PC-3 (cell line): Measurements from ENCODE around the gene EGFLAM. TPM values are rescaled to one million over a fixed set of nuclear protein-coding genes. Genes with fewer than 3 reads are reported as not detected.

Experiments used
- ATAC-seq: fragments of 200-7000 bp; cut with Tn5 transposase; 2 replicates; pipeline ENCODE4 v1.9.1; 2020; ENCODE audit warnings: mild to moderate bottlenecking, moderate library complexity
- BruUV-seq: library from RNA; stranded (reverse); fragments of 400-500 nt; replicated peaks from 2 replicates; lab custom pipeline; 2021; lab: Mats Ljungman, UMichigan
- CTCF ChIA-PET: fragments of 300-600 bp; sonication (Branson Sonifier 250); formaldehyde crosslinking; loops from one replicate; lab custom pipeline; 2022; ENCODE audit warnings: antibody characterized with exemption; lab: Charles Lee
- POLR2A ChIA-PET: fragments of 300-600 bp; sonication (Branson Sonifier 250); formaldehyde crosslinking; loops from one replicate; lab custom pipeline; 2022; ENCODE audit warnings: antibody characterized with exemption; ENCODE audit not compliant: unreplicated experiment; lab: Charles Lee
- DNase-seq: peaks from one replicate; pipeline ENCODE4 v3.0.0-alpha.2; 2015
- H2AFZ ChIP-seq: fragments of 300-600 bp; sonication (generic); 2 replicates; pipeline ENCODE4 v1.6.0; 2016; ENCODE audit warnings: antibody characterized with exemption, low read length
- H3F3A ChIP-seq: fragments of 300-600 bp; sonication (generic); one replicate; pipeline ENCODE4 v1.6.0; 2017; ENCODE audit warnings: antibody characterized with exemption, low read length, control low read depth, mild to moderate bottlenecking; ENCODE audit not compliant: unreplicated experiment
- H3K27ac ChIP-seq: fragments of 300-600 bp; sonication (generic); 2 replicates; pipeline ENCODE4 v1.5.1; 2016; ENCODE audit warnings: mild to moderate bottlenecking, low read length
- H3K27me3 ChIP-seq: fragments of 300-600 bp; sonication (generic); 2 replicates; pipeline ENCODE4 v1.6.1; 2016; ENCODE audit warnings: low read length, mixed read lengths
- H3K36me3 ChIP-seq: fragments of 300-600 bp; sonication (generic); 2 replicates; pipeline ENCODE4 v1.6.1; 2016; ENCODE audit warnings: low read depth, mixed run types, low read length, mixed read lengths
- H3K4me1 ChIP-seq: fragments of 300-600 bp; sonication (generic); 2 replicates; pipeline ENCODE4 v1.5.1; 2016; ENCODE audit warnings: low read length; ENCODE audit not compliant: insufficient read depth
- H3K4me2 ChIP-seq: fragments of 300-600 bp; sonication (generic); 2 replicates; pipeline ENCODE4 v1.6.0; 2016; ENCODE audit warnings: low read length
- H3K4me3 ChIP-seq: fragments of 300-600 bp; sonication (generic); 2 replicates; pipeline ENCODE4 v1.5.1; 2016; ENCODE audit warnings: mild to moderate bottlenecking, low read length, mixed read lengths
- H3K79me2 ChIP-seq: fragments of 300-600 bp; sonication (generic); 2 replicates; pipeline ENCODE4 v1.6.1; 2017; ENCODE audit warnings: low read length, mixed read lengths
- H3K9ac ChIP-seq: fragments of 300-600 bp; sonication (generic); 2 replicates; pipeline ENCODE4 v1.6.0; 2016; ENCODE audit warnings: mild to moderate bottlenecking, low read length
- H3K9me2 ChIP-seq: fragments of 300-600 bp; sonication (generic); replicated peaks from 2 replicates; pipeline ENCODE4 v1.6.1; 2016; ENCODE audit warnings: mixed run types, low read length, mixed read lengths
- H3K9me3 ChIP-seq: fragments of 300-600 bp; sonication (generic); 2 replicates; pipeline ENCODE4 v1.6.1; 2016; ENCODE audit warnings: low read length, mixed read lengths
- H4K20me1 ChIP-seq: fragments of 300-600 bp; sonication (generic); 2 replicates; pipeline ENCODE4 v1.6.1; 2016; ENCODE audit warnings: low read length, mixed read lengths
- EZH2 ChIP-seq: fragments of 300-600 bp; sonication (generic); IDR thresholded peaks from one replicate; pipeline ENCODE4 v1.6.1; 2017; ENCODE audit warnings: antibody characterized with exemption, mild to moderate bottlenecking, low read length; ENCODE audit not compliant: unreplicated experiment
- EZH2phosphoT487 ChIP-seq: fragments of 300-600 bp; sonication (generic); IDR thresholded peaks from 2 replicates; pipeline ENCODE4 v1.6.1; 2018; ENCODE audit warnings: mild to moderate bottlenecking, antibody characterized with exemption, low read length, borderline replicate concordance
- intact Hi-C: fragments of 100-400 bp; cut with micrococcal nuclease; formaldehyde crosslinking; loops from 2 replicates; pipeline ENCODE4 v1.9.0; 2023
- total RNA-seq: library from RNA; depleted of rRNA; stranded (reverse); fragments of >200 nt; gene quantifications from 2 replicates; pipeline ENCODE4 v1.2.3, GENCODE V29; 2014
- TF ChIP-seq, protein P1 (sequence below): fragments of 300-600 bp; sonication (generic); conservative IDR thresholded peaks from 2 replicates; pipeline ENCODE4 v1.5.1; 2017; ENCODE audit warnings: antibody characterized with exemption, low read depth, mild to moderate bottlenecking, low read length

EGFLAM gene
- total RNA-seq, 1 experiment from 2014 or later, result not detected

GRCh38 chr5:38245307-38245706, 13.1 kb upstream of the EGFLAM start:
- no peak for ATAC-seq
- H3K4me1 ChIP-seq, result no peaks in the 10 kb centered on the region
- BruUV-seq, result no TSS peak
- H3K27ac ChIP-seq, result no peak overlapping the region
- TF ChIP-seq EZH2phosphoT487, result no peak
- no peak for TF ChIP-seq EZH2
- TF ChIP-seq, protein P1, sequence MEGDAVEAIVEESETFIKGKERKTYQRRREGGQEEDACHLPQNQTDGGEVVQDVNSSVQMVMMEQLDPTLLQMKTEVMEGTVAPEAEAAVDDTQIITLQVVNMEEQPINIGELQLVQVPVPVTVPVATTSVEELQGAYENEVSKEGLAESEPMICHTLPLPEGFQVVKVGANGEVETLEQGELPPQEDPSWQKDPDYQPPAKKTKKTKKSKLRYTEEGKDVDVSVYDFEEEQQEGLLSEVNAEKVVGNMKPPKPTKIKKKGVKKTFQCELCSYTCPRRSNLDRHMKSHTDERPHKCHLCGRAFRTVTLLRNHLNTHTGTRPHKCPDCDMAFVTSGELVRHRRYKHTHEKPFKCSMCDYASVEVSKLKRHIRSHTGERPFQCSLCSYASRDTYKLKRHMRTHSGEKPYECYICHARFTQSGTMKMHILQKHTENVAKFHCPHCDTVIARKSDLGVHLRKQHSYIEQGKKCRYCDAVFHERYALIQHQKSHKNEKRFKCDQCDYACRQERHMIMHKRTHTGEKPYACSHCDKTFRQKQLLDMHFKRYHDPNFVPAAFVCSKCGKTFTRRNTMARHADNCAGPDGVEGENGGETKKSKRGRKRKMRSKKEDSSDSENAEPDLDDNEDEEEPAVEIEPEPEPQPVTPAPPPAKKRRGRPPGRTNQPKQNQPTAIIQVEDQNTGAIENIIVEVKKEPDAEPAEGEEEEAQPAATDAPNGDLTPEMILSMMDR, result no peak
- no peak overlapping the region for H2AFZ ChIP-seq
- H3K27me3 ChIP-seq, result peaks cover 85% of the 10 kb centered on the region
- H3K79me2 ChIP-seq, result no peaks in the 10 kb centered on the region
- no peak overlapping the region for H3K9ac ChIP-seq
- H3K4me3 ChIP-seq, result no peak overlapping the region
- H3K36me3 ChIP-seq, result no peaks in the 10 kb centered on the region
- ChIA-PET POLR2A (interaction anchor here (0.7 kb wide), 1 partner anchor 53 kb away, joined by 4 read pairs; no protein-coding TSS in a partner anchor), CTCF (no interaction called here)
- no peak overlapping the region for H3K4me2 ChIP-seq
- no peak for DNase-seq
- H4K20me1 ChIP-seq, result no peaks in the 10 kb centered on the region
- no peaks in the 10 kb centered on the region for H3F3A ChIP-seq
- no peaks in the 10 kb centered on the region for H3K9me2 ChIP-seq
- H3K9me3 ChIP-seq, result no peaks in the 10 kb centered on the region
- intact Hi-C loops, result no loop called here

GRCh38 chr5:38249301-38249700, 9.1 kb upstream of the EGFLAM start:
- Histone ChIP-seq H3K9me3 (no peaks in the 10 kb centered on the region), H4K20me1 (no peaks in the 10 kb centered on the region), H3K9me2 (no peaks in the 10 kb centered on the region), H3K27me3 (peaks cover 84% of the 10 kb centered on the region), H3F3A (no peaks in the 10 kb centered on the region), H3K4me1 (no peaks in the 10 kb centered on the region), H3K36me3 (no peaks in the 10 kb centered on the region), H3K4me2 (no peak overlapping the region), H2AFZ (no peak overlapping the region), H3K79me2 (no peaks in the 10 kb centered on the region), H3K9ac (no peak overlapping the region), H3K4me3 (no peak overlapping the region), H3K27ac (no peak overlapping the region)
- TF ChIP-seq, protein P1, result no peak
- TF ChIP-seq EZH2 (no peak), EZH2phosphoT487 (no peak)
- DNase-seq (no peak), ATAC-seq (no peak)
- POLR2A ChIA-PET, result no interaction called here
- intact Hi-C loops, result no loop called here
- no TSS peak for BruUV-seq
- CTCF ChIA-PET, result no interaction called here

- no peaks in the 10 kb centered on the region for H4K20me1 ChIP-seq
- ChIA-PET POLR2A (no interaction called here), CTCF (no interaction called here)
- BruUV-seq, result no TSS peak
- H3K9me2 ChIP-seq, result no peaks in the 10 kb centered on the region
- no peak overlapping the region for H3K4me3 ChIP-seq
- no peaks in the 10 kb centered on the region for H3K36me3 ChIP-seq
- H2AFZ ChIP-seq, result no peak overlapping the region
- H3F3A ChIP-seq, result no peaks in the 10 kb centered on the region
- no peaks in the 10 kb centered on the region for H3K4me1 ChIP-seq
- ATAC-seq (no peak), DNase-seq (no peak)
- H3K4me2 ChIP-seq, result no peak overlapping the region
- H3K79me2 ChIP-seq, result no peaks in the 10 kb centered on the region
- H3K9ac ChIP-seq, result no peak overlapping the region
- no peaks in the 10 kb centered on the region for H3K9me3 ChIP-seq
- intact Hi-C loops, result no loop called here
- H3K27ac ChIP-seq, result no peak overlapping the region
- no peak for TF ChIP-seq EZH2
- TF ChIP-seq, protein P1, result no peak
- no peak for TF ChIP-seq EZH2phosphoT487
- H3K27me3 ChIP-seq, result peaks cover 81% of the 10 kb centered on the region
Measured at GRCh38 chr5:38249812-38250211, 8.5 kb upstream of the EGFLAM start.
